ENCODE results near the gene CPEB4. TPM values are rescaled to one million over a fixed set of nuclear protein-coding genes. Genes with fewer than 3 reads are reported as not detected.
A peak's percentile ranks its signal among the peaks of the same experiment; 100 is the strongest.

The CPEB4 gene
- total and polyA plus RNA-seq, 9 of the 15 experiments (the other 6 are each of a cell fraction or from before 2014, with no cell fraction given) = 7.4 to 21.3 (median 12.4) TPM

DNA sequence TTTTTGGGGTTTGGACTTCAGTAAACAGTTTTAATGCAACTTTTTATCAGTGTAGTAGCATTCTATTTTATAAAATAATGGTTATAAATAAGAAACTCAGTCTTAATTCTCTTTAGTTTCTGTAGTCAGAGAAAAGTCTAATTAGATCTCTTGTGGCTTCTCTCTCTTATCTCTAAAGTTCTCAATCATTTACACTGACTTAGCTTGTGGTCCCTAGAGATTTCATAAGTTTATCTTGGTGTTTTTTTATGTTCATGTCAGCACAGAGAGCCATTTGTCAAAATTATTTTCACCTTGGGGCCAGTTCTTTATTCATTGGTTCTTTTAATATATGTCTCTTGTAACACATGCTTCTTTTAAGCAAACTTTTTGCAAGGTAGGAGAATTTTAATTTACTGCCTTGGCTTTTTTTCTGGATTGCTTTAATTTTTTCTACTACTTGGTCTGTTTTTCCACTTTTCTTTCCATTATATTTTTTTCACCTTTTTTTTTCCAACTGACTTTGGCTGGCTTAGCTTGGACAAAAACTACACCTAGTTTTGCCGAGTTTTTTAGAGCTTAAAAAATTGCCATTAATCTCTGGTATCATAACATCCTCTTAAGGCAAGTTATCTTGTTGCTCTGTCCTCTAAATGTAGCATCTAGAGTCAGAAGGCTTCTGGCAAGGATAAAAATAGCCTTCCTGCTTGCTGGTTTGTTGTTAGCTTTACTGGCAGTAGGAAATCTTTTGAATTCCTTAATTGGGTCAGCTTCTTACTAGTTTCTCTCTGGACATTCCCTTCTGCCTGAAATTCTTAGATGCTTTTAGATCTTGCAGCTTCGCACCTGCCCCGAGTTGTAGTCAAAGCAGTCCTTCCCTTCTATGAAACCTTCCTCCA is 35.3 kb downstream of the CPEB4 start (continued):
- 0 out of 2 replicates have a peak, but pooled peaks have one; percentile 11 for TF ChIP-seq MEF2A (IDR thresholded peaks at IDR 0.05; ENCODE audit: control insufficient read depth, low read depth, low read length)
- TF ChIP-seq, protein P1, sequence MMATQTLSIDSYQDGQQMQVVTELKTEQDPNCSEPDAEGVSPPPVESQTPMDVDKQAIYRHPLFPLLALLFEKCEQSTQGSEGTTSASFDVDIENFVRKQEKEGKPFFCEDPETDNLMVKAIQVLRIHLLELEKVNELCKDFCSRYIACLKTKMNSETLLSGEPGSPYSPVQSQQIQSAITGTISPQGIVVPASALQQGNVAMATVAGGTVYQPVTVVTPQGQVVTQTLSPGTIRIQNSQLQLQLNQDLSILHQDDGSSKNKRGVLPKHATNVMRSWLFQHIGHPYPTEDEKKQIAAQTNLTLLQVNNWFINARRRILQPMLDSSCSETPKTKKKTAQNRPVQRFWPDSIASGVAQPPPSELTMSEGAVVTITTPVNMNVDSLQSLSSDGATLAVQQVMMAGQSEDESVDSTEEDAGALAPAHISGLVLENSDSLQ (IDR thresholded peaks at IDR 0.05) = peak; percentile 86
- peak; percentile 20; the same call in 1 of the 2 replicates for TF ChIP-seq TAL1 (IDR thresholded peaks at IDR 0.05)
- TF ChIP-seq, protein P2, sequence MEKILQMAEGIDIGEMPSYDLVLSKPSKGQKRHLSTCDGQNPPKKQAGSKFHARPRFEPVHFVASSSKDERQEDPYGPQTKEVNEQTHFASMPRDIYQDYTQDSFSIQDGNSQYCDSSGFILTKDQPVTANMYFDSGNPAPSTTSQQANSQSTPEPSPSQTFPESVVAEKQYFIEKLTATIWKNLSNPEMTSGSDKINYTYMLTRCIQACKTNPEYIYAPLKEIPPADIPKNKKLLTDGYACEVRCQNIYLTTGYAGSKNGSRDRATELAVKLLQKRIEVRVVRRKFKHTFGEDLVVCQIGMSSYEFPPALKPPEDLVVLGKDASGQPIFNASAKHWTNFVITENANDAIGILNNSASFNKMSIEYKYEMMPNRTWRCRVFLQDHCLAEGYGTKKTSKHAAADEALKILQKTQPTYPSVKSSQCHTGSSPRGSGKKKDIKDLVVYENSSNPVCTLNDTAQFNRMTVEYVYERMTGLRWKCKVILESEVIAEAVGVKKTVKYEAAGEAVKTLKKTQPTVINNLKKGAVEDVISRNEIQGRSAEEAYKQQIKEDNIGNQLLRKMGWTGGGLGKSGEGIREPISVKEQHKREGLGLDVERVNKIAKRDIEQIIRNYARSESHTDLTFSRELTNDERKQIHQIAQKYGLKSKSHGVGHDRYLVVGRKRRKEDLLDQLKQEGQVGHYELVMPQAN (IDR thresholded peaks at IDR 0.05; ENCODE audit: borderline replicate concordance) = no peak
- 0 out of 2 replicates have a peak, but pooled peaks have one; percentile 24 for TF ChIP-seq GABPA (tag; conservative IDR thresholded peaks at IDR 0.05; ENCODE audit: low read depth)
- TF ChIP-seq, protein P3, sequence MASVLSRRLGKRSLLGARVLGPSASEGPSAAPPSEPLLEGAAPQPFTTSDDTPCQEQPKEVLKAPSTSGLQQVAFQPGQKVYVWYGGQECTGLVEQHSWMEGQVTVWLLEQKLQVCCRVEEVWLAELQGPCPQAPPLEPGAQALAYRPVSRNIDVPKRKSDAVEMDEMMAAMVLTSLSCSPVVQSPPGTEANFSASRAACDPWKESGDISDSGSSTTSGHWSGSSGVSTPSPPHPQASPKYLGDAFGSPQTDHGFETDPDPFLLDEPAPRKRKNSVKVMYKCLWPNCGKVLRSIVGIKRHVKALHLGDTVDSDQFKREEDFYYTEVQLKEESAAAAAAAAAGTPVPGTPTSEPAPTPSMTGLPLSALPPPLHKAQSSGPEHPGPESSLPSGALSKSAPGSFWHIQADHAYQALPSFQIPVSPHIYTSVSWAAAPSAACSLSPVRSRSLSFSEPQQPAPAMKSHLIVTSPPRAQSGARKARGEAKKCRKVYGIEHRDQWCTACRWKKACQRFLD (CRISPR knock-in tag; IDR thresholded peaks at IDR 0.05) = 0 out of 2 replicates have a peak, but pooled peaks have one; percentile 42
- no peak for TF ChIP-seq SREBF1 (IDR thresholded peaks at IDR 0.05; ENCODE audit: borderline replicate concordance, low read depth, low read length)
- no peak for TF ChIP-seq NRF1 (conservative IDR thresholded peaks at IDR 0.05 in 1 of 2, IDR thresholded peaks at IDR 0.05 in 1 of 2)
- no peak for TF ChIP-seq SLC30A9 (CRISPR knock-in tag; IDR thresholded peaks at IDR 0.05)
- TF ChIP-seq, protein P4, sequence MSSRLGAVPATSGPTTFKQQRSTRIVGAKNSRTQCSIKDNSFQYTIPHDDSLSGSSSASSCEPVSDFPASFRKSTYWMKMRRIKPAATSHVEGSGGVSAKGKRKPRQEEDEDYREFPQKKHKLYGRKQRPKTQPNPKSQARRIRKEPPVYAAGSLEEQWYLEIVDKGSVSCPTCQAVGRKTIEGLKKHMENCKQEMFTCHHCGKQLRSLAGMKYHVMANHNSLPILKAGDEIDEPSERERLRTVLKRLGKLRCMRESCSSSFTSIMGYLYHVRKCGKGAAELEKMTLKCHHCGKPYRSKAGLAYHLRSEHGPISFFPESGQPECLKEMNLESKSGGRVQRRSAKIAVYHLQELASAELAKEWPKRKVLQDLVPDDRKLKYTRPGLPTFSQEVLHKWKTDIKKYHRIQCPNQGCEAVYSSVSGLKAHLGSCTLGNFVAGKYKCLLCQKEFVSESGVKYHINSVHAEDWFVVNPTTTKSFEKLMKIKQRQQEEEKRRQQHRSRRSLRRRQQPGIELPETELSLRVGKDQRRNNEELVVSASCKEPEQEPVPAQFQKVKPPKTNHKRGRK (tag; IDR thresholded peaks at IDR 0.05) = 0 out of 2 replicates have a peak, but pooled peaks have one; percentile 23
- TF ChIP-seq RCOR1 (IDR thresholded peaks at IDR 0.05; ENCODE audit: borderline replicate concordance in 1 of 2, low read depth in 2 of 2, low read length in 2 of 2) = peak in 1 of 2 experiments; percentile 94; a peak in 2 of 4 replicates
- TF ChIP-seq ARID1B (IDR thresholded peaks at IDR 0.05) = peak; percentile 60
- TF ChIP-seq POLR2H (tag; IDR thresholded peaks at IDR 0.05; ENCODE audit: low read depth) = peak; percentile 57
- TF ChIP-seq ESRRA (IDR thresholded peaks at IDR 0.05; ENCODE audit: borderline replicate concordance, low read depth) = peak; percentile 25; the same call in 1 of the 2 replicates
- TF ChIP-seq CREB1 (IDR thresholded peaks at IDR 0.05) = no peak
- TF ChIP-seq CREB1 (CRISPR knock-in tag; IDR thresholded peaks at IDR 0.05) = no peak
- peak; percentile 94 for TF ChIP-seq MEIS2 (IDR thresholded peaks at IDR 0.05; ENCODE audit: partially characterized antibody)
- TF ChIP-seq TEAD4 (IDR thresholded peaks at IDR 0.05; ENCODE audit: low read length) = peak; percentile 31; the same call in 1 of the 2 replicates
- no peak for TF ChIP-seq TEAD4 (CRISPR knock-in tag; IDR thresholded peaks at IDR 0.05; ENCODE audit: borderline replicate concordance)
- no peak for TF ChIP-seq ZKSCAN1 (IDR thresholded peaks at IDR 0.05; ENCODE audit: low read depth, low read length)
- TF ChIP-seq HMG20A (CRISPR knock-in tag; conservative IDR thresholded peaks at IDR 0.05) = 0 out of 2 replicates have a peak, but pooled peaks have one; percentile 62
